CD14-positive monocyte (primary cell): ENCODE results near the gene TUBB4A. TPM values are rescaled to one million over a fixed set of nuclear protein-coding genes. Genes with fewer than 3 reads are reported as not detected.

Source experiments
- DNase-seq, 3 donors: peaks; one replicate each; pipeline ENCODE4 v3.0.0-alpha.2; 2011 to 2022
- H2AFZ ChIP-seq: 2 replicates; pipeline ENCODE4 v1.6.0; 2012; ENCODE audit warnings: mild to moderate bottlenecking, low read depth, low read length, inconsistent platforms; ENCODE audit not compliant: insufficient read depth, poor library complexity, severe bottlenecking
- H3K27ac ChIP-seq, 2 donors: 1 replicate in 1 of 2; 2 replicates in 1 of 2; pipeline ENCODE4 v1.5.1; 2012 to 2013; ENCODE audit warnings: low read length in 2 of 2, control low read depth in 1 of 2, inconsistent platforms in 1 of 2, low read depth in 1 of 2, mild to moderate bottlenecking in 1 of 2
- H3K27me3 ChIP-seq, 2 donors: one replicate each; pipeline versions ENCODE4 v1.6.0 to v1.6.1; 2011 to 2013; ENCODE audit warnings: low read length in 2 of 2; ENCODE audit not compliant: control insufficient read depth in 2 of 2, insufficient read depth in 2 of 2
- H3K36me3 ChIP-seq, 2 donors: replicated peaks in 1 of 2; 1 replicate in 1 of 2; 2 replicates in 1 of 2; pipeline versions ENCODE4 v1.5.1 to v1.6.1; 2012 to 2013; ENCODE audit warnings: low read length in 2 of 2, control low read depth in 1 of 2, inconsistent platforms in 1 of 2, mild to moderate bottlenecking in 1 of 2; ENCODE audit not compliant: insufficient read depth in 2 of 2, control insufficient read depth in 1 of 2
- H3K4me1 ChIP-seq, 2 donors: 1 replicate in 1 of 2; 2 replicates in 1 of 2; pipeline versions ENCODE4 v1.5.1 to v1.6.1; 2012 to 2013; ENCODE audit warnings: low read length in 2 of 2, control low read depth in 1 of 2, inconsistent platforms in 1 of 2, mild to moderate bottlenecking in 1 of 2, moderate library complexity in 1 of 2; ENCODE audit not compliant: insufficient read depth in 2 of 2, control insufficient read depth in 1 of 2
- H3K4me2 ChIP-seq: replicated peaks from 2 replicates; pipeline ENCODE3; 2012; ENCODE audit warnings: low read length, moderate library complexity, mild to moderate bottlenecking; ENCODE audit not compliant: poor library complexity, severe bottlenecking; ENCODE audit errors: extremely low read depth
- H3K4me3 ChIP-seq, 3 experiments: fragments of 200-600 bp in 1 of 3; sonication (generic) in 1 of 3; replicated peaks in 1 of 3; 1 replicate in 2 of 3; 2 replicates in 1 of 3; pipeline ENCODE4 v1.5.1; 2011 to 2013; ENCODE audit warnings: low read length in 3 of 3, mild to moderate bottlenecking in 3 of 3, control low read depth in 2 of 3, low read depth in 2 of 3, inconsistent platforms in 1 of 3, moderate library complexity in 1 of 3
- H3K79me2 ChIP-seq: 2 replicates; pipeline ENCODE4 v1.6.0; 2012; ENCODE audit warnings: mild to moderate bottlenecking, control low read depth, inconsistent platforms, low read length, moderate library complexity; ENCODE audit not compliant: insufficient read depth
- H3K9ac ChIP-seq: 2 replicates; pipeline ENCODE4 v1.6.0; 2017; ENCODE audit warnings: low read length, mild to moderate bottlenecking; ENCODE audit not compliant: insufficient read depth, poor library complexity, severe bottlenecking
- H3K9me3 ChIP-seq, 2 donors: replicated peaks in 1 of 2; 1 replicate in 1 of 2; 2 replicates in 1 of 2; pipeline versions ENCODE4 v1.5.1 to v1.6.1; 2012 to 2013; ENCODE audit warnings: low read length in 2 of 2, control low read depth in 1 of 2; ENCODE audit not compliant: control insufficient read depth in 1 of 2, insufficient read depth in 1 of 2
- H4K20me1 ChIP-seq: 2 replicates; pipeline ENCODE4 v1.6.0; 2012; ENCODE audit warnings: mild to moderate bottlenecking, low read length, control low read depth, moderate library complexity; ENCODE audit not compliant: insufficient read depth
- H3K27ac Mint-ChIP-seq, 7 donors: one replicate each; pipeline ENCODE4 v1.8.0; 2020; ENCODE audit warnings: mild to moderate bottlenecking in 7 of 7, mixed read lengths in 7 of 7, moderate library complexity in 6 of 7, inconsistent platforms in 2 of 7
- H3K27me3 Mint-ChIP-seq, 3 donors: one replicate each; pipeline ENCODE4 v1.8.0; 2021 to 2022; ENCODE audit warnings: low read depth in 3 of 3, mild to moderate bottlenecking in 3 of 3, mixed read lengths in 3 of 3, moderate library complexity in 3 of 3, inconsistent platforms in 1 of 3
- H3K36me3 Mint-ChIP-seq, 2 donors: one replicate each; pipeline ENCODE4 v1.8.0; 2020; ENCODE audit warnings: mixed read lengths in 2 of 2, inconsistent platforms in 1 of 2, mild to moderate bottlenecking in 1 of 2
- H3K4me1 Mint-ChIP-seq: one replicate; pipeline ENCODE4 v1.8.0; 2020; ENCODE audit warnings: mild to moderate bottlenecking, mixed read lengths
- H3K4me3 Mint-ChIP-seq, 2 donors: one replicate each; pipeline ENCODE4 v1.8.0; 2020; ENCODE audit warnings: mild to moderate bottlenecking in 2 of 2, mixed read lengths in 2 of 2, moderate library complexity in 1 of 2
- H3K9me3 Mint-ChIP-seq, 7 donors: one replicate each; pipeline ENCODE4 v1.8.0; 2020 to 2022; ENCODE audit warnings: mixed read lengths in 7 of 7, mild to moderate bottlenecking in 6 of 7, moderate library complexity in 6 of 7, inconsistent platforms in 2 of 7
- CTCF ChIP-seq: fragments of 200-600 bp; IDR thresholded peaks from one replicate; pipeline ENCODE4 v1.8.0; 2022; ENCODE audit warnings: antibody characterized with exemption, mild to moderate bottlenecking
- WGBS: methylation state at CpG from one replicate; pipeline ENCODE4 v1.1.5; 2013; ENCODE audit warnings: missing lambda C conversion rate; ENCODE audit not compliant: insufficient coverage; 5-methylcytosine and 5-hydroxymethylcytosine counted together
- intact Hi-C, 2 donors: fragments of 100-400 bp; cut with micrococcal nuclease; formaldehyde crosslinking; loops; one replicate each; pipeline versions ENCODE4 v1.15.0 to v1.15.1; 2023
- polyA plus RNA-seq, 3 donors: library from polyadenylated mRNA; depleted of rRNA in 1 of 3; unstranded in 2 of 3; stranded (reverse) in 1 of 3; fragments of 300-500 nt in 2 of 3; fragments of >200 nt in 1 of 3; fragmentation: Illumina TruSeq in 2 of 3; gene quantifications; 1 replicate in 2 of 3; 2 replicates in 1 of 3; pipeline ENCODE4 v1.2.3, GENCODE V29; 2012 to 2021

TUBB4A gene
- polyA plus RNA-seq, 3 donors, result 0.16 TPM; not detected in 2

GRCh38 chr19:6457958-6458694 is 44.0 kb downstream of the TUBB4A start:
- Histone ChIP-seq H3K4me2 (no peak overlapping the region), H3K4me3 (no peak overlapping the region), H3K27me3 (peaks cover 0 to 17% of the 10 kb centered on the region in 2 donors), H3K27ac (no peak overlapping the region), H2AFZ (no peak overlapping the region), H3K36me3 (no peaks in the 10 kb centered on the region), H3K4me1 (peaks cover 11 to 20% of the 10 kb centered on the region in 2 donors), H3K9me3 (peaks cover 13 to 21% of the 10 kb centered on the region in 2 donors), H4K20me1 (no peaks in the 10 kb centered on the region), H3K79me2 (no peaks in the 10 kb centered on the region), H3K9ac (no peak overlapping the region)
- WGBS, result 90% methylated on average over 9 of the region's 17 CpGs
- peaks cover 14% of the 10 kb centered on the region for H3K4me1 Mint-ChIP-seq
- peak overlapping the region; percentile 67 to 81 for H3K4me3 Mint-ChIP-seq
- no peak overlapping the region for H3K27ac Mint-ChIP-seq
- no peak for DNase-seq
- H3K9me3 Mint-ChIP-seq, result peaks cover 8 to 39% (median 28%) of the 10 kb centered on the region in 7 donors
- H3K27me3 Mint-ChIP-seq, result peaks cover 19 to 32% (median 31%) of the 10 kb centered on the region in 3 donors
- H3K36me3 Mint-ChIP-seq, result peaks cover 0 to 6% of the 10 kb centered on the region in 2 donors
- TF ChIP-seq CTCF, result no peak
- intact Hi-C loops, result no loop called here

- Mint-ChIP-seq H3K27me3 (peaks cover 10 to 26% (median 20%) of the 10 kb centered on the region in 3 donors), H3K36me3 (peaks cover 0 to 6% of the 10 kb centered on the region in 2 donors), H3K27ac (no peak overlapping the region), H3K4me1 (peaks cover 14% of the 10 kb centered on the region), H3K9me3 (peaks cover 8 to 40% (median 30%) of the 10 kb centered on the region in 7 donors), H3K4me3 (no peak overlapping the region)
- no peak overlapping the region for H3K4me3 ChIP-seq
- peaks cover 13 to 21% of the 10 kb centered on the region in 2 donors for H3K9me3 ChIP-seq
- TF ChIP-seq CTCF, result no peak
- H3K79me2 ChIP-seq, result no peaks in the 10 kb centered on the region
- peaks cover 0 to 14% of the 10 kb centered on the region in 2 donors for H3K27me3 ChIP-seq
- WGBS, result 90% methylated on average over 9 of the region's 15 CpGs
- H2AFZ ChIP-seq, result no peak overlapping the region
- H3K9ac ChIP-seq, result no peak overlapping the region
- DNase-seq, result no peak
- H4K20me1 ChIP-seq, result no peaks in the 10 kb centered on the region
- H3K27ac ChIP-seq, result no peak overlapping the region
- no peaks in the 10 kb centered on the region for H3K36me3 ChIP-seq
- peaks cover 11 to 20% of the 10 kb centered on the region in 2 donors for H3K4me1 ChIP-seq
- intact Hi-C loops, result no loop called here
- no peak overlapping the region for H3K4me2 ChIP-seq
Observed at GRCh38 chr19:6455924-6456323, 46.2 kb downstream of the TUBB4A start.
